Tibial nerve (tissue), 4 donors: ENCODE results near the gene NUB1. TPM values are rescaled to one million over a fixed set of nuclear protein-coding genes. Genes with fewer than 3 reads are reported as not detected.

Source experiments
- DNase-seq, 2 donors: peaks; one replicate each; pipeline ENCODE4 v3.0.0-alpha.2; 2019; ENCODE audit warnings: low spot score in 2 of 2
- H3K27ac ChIP-seq, 4 donors: fragments of 200-600 bp; sonication (generic) in 3 of 4; one replicate each; pipeline ENCODE4 v1.5.1; 2017 to 2019; ENCODE audit warnings: mild to moderate bottlenecking in 1 of 4
- H3K27me3 ChIP-seq, 2 donors: fragments of 200-600 bp; sonication (generic) in 1 of 2; one replicate each; pipeline versions ENCODE4 v1.5.1 to v1.6.0; 2017 to 2019
- H3K36me3 ChIP-seq, 3 donors: fragments of 200-600 bp; sonication (generic); one replicate each; pipeline ENCODE4 v1.5.1; 2018 to 2019
- H3K4me1 ChIP-seq, 4 donors: fragments of 200-600 bp; sonication (generic) in 3 of 4; one replicate each; pipeline ENCODE4 v1.5.1; 2017 to 2019
- H3K4me3 ChIP-seq, 4 donors: fragments of 200-600 bp; sonication (generic) in 3 of 4; one replicate each; pipeline ENCODE4 v1.5.1; 2017 to 2019; ENCODE audit warnings: mild to moderate bottlenecking in 1 of 4, moderate library complexity in 1 of 4
- H3K9me3 ChIP-seq, 4 donors: fragments of 200-600 bp; sonication (generic) in 3 of 4; one replicate each; pipeline ENCODE4 v1.5.1; 2017 to 2019
- CTCF ChIP-seq, 5 experiments: fragments of 200-600 bp in 3 of 5; fragments of 450-650 bp in 2 of 5; sonication (generic) in 3 of 5; IDR thresholded peaks; one replicate each; pipeline ENCODE4 v1.5.1; 2016 to 2019; ENCODE audit warnings: antibody characterized with exemption in 5 of 5, mild to moderate bottlenecking in 3 of 5, moderate library complexity in 2 of 5
- EP300 ChIP-seq, 2 donors: sonication (generic); formaldehyde crosslinking; IDR thresholded peaks; one replicate each; pipeline ENCODE4 v1.6.1; 2017; ENCODE audit warnings: antibody characterized with exemption in 2 of 2, mild to moderate bottlenecking in 1 of 2
- POLR2A ChIP-seq, 2 donors: fragments of 450-650 bp; IDR thresholded peaks; one replicate each; pipeline ENCODE4 v1.6.1; 2017; ENCODE audit warnings: antibody characterized with exemption in 2 of 2, mild to moderate bottlenecking in 2 of 2, moderate library complexity in 2 of 2
- WGBS, 2 donors: methylation state at CpG; one replicate each; pipeline ENCODE4 v1.1.5; 2018; 5-methylcytosine and 5-hydroxymethylcytosine counted together
- total RNA-seq, 4 donors: library from RNA; depleted of rRNA; stranded (reverse); fragments of >200 nt; gene quantifications; one replicate each; pipeline ENCODE4 v1.1.0, GENCODE V29; 2016

NUB1 gene
- total RNA-seq, 4 donors from 2014 or later = 40.8 to 66.3 (median 60.1) TPM

GRCh38 chr7:151363182-151363581 is 21.6 kb downstream of the NUB1 start:
- no peaks in the 10 kb centered on the region for H3K27me3 ChIP-seq
- H3K4me1 ChIP-seq = peaks cover 0 to 26% (median 9%) of the 10 kb centered on the region in 4 donors
- no peak for DNase-seq
- H3K36me3 ChIP-seq = peaks cover 0 to 47% (median 1%) of the 10 kb centered on the region in 3 donors
- 98% methylated on average over 1 of the region's 1 CpG for WGBS, 2 donors
- no peaks in the 10 kb centered on the region for H3K9me3 ChIP-seq
- no peak overlapping the region for H3K27ac ChIP-seq
- TF ChIP-seq CTCF (IDR thresholded peaks at IDR 0.05) = no peak
- no peak for TF ChIP-seq POLR2A (IDR thresholded peaks at IDR 0.05)
- no peak for TF ChIP-seq EP300 (IDR thresholded peaks at IDR 0.05)
- no peak overlapping the region for H3K4me3 ChIP-seq

- WGBS, 2 donors = 32 to 55% methylated on average over 9 of the region's 9 CpGs
- peaks cover 0 to 34% (median 0%) of the 10 kb centered on the region in 3 donors for H3K36me3 ChIP-seq
- TF ChIP-seq CTCF (IDR thresholded peaks at IDR 0.05) = no peak
- no peak for TF ChIP-seq EP300 (IDR thresholded peaks at IDR 0.05)
- no peak for TF ChIP-seq POLR2A (IDR thresholded peaks at IDR 0.05)
These were observed 24.7 kb downstream of the NUB1 start for GRCh38 chr7:151366166-151366879.

GRCh38 chr7:151366880-151367222 is 25.2 kb downstream of the NUB1 start:
- no peak for DNase-seq
- peak overlapping the region in 2 of 4 donors; percentile 65 to 68 for H3K27ac ChIP-seq
- 22 to 37% methylated on average over 5 of the region's 5 CpGs for whole genome bisulfite sequencing, 2 donors
- H3K4me1 ChIP-seq = peaks cover 0 to 28% (median 9%) of the 10 kb centered on the region in 4 donors
- peaks cover 0 to 34% (median 0%) of the 10 kb centered on the region in 3 donors for H3K36me3 ChIP-seq
- TF ChIP-seq CTCF (IDR thresholded peaks at IDR 0.05) = no peak
- no peak for TF ChIP-seq EP300 (IDR thresholded peaks at IDR 0.05)
- TF ChIP-seq POLR2A (IDR thresholded peaks at IDR 0.05) = no peak
- H3K9me3 ChIP-seq = no peaks in the 10 kb centered on the region
- H3K4me3 ChIP-seq = no peak overlapping the region
- H3K27me3 ChIP-seq = no peaks in the 10 kb centered on the region

More at GRCh38 chr7:151366166-151366879, 24.7 kb downstream of the NUB1 start:
- Histone ChIP-seq H3K4me1 (peaks cover 0 to 28% (median 9%) of the 10 kb centered on the region in 4 donors), H3K4me3 (no peak overlapping the region), H3K9me3 (no peaks in the 10 kb centered on the region), H3K27ac (peak overlapping the region in 2 of 4 donors; percentile 65 to 68), H3K27me3 (no peaks in the 10 kb centered on the region)
- DNase-seq = no peak

GRCh38 chr7:151367284-151367683 is 25.7 kb downstream of the NUB1 start:
- DNase-seq = no peak
- Histone ChIP-seq H3K9me3 (no peaks in the 10 kb centered on the region), H3K4me3 (no peak overlapping the region), H3K36me3 (peaks cover 0 to 32% (median 0%) of the 10 kb centered on the region in 3 donors), H3K27ac (peak overlapping the region in 2 of 4 donors; percentile 65 to 68), H3K4me1 (peaks cover 0 to 28% (median 9%) of the 10 kb centered on the region in 4 donors), H3K27me3 (no peaks in the 10 kb centered on the region)
- TF ChIP-seq EP300 (IDR thresholded peaks at IDR 0.05) = no peak
- TF ChIP-seq POLR2A (IDR thresholded peaks at IDR 0.05) = no peak
- no peak for TF ChIP-seq CTCF (IDR thresholded peaks at IDR 0.05)
- WGBS, 2 donors = 57 to 67% methylated on average over 4 of the region's 4 CpGs

GRCh38 chr7:151368136-151368571 is 26.5 kb downstream of the NUB1 start:
- peak overlapping the region in 2 of 4 donors; percentile 65 to 68 for H3K27ac ChIP-seq
- H3K9me3 ChIP-seq = no peaks in the 10 kb centered on the region
- no peak overlapping the region for H3K4me3 ChIP-seq
- TF ChIP-seq POLR2A (IDR thresholded peaks at IDR 0.05) = no peak
- TF ChIP-seq EP300 (IDR thresholded peaks at IDR 0.05) = peak in 1 of 2 donors; percentile 68
- TF ChIP-seq CTCF (IDR thresholded peaks at IDR 0.05) = peak; percentile 92 to 96 (median 93)
- DNase-seq = peak; percentile 73 to 86
- 5 to 6% methylated on average over 11 of the region's 11 CpGs for WGBS, 2 donors
- peaks cover 0 to 32% (median 0%) of the 10 kb centered on the region in 3 donors for H3K36me3 ChIP-seq
- H3K4me1 ChIP-seq = peaks cover 0 to 28% (median 9%) of the 10 kb centered on the region in 4 donors
- no peaks in the 10 kb centered on the region for H3K27me3 ChIP-seq
